HG03460 (cell line): ENCODE results near the gene GUK1.
"Not testable (repeated sequence)": the region's sequence is repeated elsewhere in the genome, so short reads cannot be mapped to it uniquely, and the experiment has no call there.

Source experiments
- ATAC-seq: cut with Tn5 transposase; IDR thresholded peaks from one replicate; pipeline ENCODE4 v1.9.1; 2021; ENCODE audit not compliant: unreplicated experiment

The GUK1 gene

DNA sequence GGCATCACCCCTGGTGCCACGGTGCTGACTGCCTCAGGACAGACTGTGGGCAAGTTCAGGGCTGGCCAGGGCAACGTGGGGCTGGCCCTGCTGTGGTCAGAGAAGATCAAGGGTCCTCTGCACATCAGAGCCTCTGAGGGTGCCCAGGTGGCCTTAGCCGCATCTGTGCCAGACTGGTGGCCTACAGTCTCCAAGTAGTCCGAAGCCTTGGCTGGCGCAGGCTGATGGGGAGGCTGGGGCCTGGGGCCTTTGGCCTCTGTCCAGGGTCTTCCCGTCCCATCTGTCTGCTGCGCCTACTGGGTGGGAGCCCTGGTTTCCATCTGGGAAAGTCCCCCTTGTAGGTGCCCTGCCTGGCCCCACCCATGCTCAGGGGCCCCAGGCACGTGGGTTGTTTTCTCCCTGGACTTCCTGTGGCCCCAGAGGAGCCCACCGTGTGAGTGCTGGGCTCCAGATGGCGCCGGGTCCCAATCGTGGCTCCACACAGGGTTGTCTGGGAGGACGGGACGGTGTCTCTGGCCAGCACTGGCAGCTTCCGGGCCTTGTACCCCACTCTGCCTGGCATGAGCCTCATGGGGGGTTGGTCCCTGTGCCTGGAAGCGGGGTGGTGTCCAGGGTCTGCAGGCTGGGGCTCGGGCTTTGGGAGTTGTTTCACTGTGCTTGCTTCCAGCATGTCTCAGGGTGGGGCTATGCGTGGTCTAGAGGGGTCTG lies 35.4 kb downstream of the GUK1 start:
- no peak for ATAC-seq

- no peak for ATAC-seq
Observed at GRCh38 chr1:228176024-228176395, 35.9 kb downstream of the GUK1 start.

GRCh38 chr1:228176461-228177182 lies 36.5 kb downstream of the GUK1 start:
- no peak for ATAC-seq

DNA sequence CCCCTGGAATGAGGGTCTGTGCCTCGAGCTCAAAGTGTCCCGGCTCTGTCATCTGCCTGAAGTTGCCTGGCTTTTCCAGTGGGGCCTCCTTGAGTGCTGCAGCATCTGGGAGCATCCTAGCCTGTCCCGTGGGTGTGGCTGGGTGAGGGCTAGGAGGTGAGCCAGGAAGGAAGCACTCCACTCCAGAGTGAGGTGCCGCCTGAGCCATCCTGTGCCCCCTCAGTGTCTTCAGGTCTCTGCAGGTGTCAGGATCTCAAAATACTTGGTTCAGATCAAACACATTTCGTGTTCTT lies 37.0 kb downstream of the GUK1 start:
- ATAC-seq: no peak

DNA sequence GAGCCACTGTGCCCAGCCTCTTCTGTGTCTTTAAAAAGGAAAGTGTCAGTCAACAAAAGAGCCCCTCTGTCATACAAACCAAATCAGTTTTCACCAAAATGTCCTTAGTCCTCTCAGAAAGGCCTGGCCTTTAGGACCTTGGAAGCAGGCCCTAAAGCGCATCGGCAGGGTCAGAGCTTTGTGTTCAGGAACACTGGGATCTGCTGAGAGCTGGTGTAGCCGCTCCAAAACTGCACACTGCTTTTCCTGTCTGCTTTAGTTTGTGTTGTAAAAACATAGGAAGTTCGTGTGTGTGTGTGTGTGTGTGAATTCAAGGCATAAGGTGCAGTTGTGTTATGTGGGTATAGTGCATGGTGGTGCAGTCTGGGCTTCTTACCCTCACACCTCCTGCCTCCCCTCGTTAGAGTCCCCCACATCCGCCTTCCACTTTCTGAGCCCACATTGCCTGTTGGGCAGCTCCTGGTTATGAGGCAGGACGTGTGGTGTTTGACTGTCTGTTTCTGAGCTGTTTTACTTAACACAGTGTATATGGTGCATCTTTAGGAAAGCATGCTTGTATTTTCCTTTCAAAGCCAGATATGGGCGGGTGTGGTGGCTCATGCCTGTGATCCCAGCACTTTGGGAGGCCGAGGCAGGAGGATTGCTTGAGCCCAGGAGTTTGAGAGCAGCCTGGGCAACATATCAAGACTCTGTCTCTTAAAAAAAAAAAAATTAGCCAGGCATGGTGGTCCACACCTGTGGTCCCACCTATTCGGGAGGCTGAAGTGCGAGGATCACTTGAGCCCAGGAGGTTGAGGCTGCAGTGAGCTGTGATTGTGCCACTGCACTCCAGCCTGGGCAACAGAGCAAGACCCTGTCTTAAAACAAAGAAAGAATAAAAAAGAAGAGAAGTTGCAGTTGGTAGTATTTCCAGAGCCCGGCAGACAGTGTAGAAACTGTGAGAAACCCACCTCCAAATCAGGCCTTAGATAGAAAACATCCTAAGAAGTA lies 37.9 kb downstream of the GUK1 start:
- ATAC-seq: no peak

- ATAC-seq: no peak
Observed at GRCh38 chr1:228178737-228179684, 38.9 kb downstream of the GUK1 start.

- no peak for ATAC-seq
Observed at GRCh38 chr1:228180271-228180958, 40.3 kb downstream of the GUK1 start.

DNA sequence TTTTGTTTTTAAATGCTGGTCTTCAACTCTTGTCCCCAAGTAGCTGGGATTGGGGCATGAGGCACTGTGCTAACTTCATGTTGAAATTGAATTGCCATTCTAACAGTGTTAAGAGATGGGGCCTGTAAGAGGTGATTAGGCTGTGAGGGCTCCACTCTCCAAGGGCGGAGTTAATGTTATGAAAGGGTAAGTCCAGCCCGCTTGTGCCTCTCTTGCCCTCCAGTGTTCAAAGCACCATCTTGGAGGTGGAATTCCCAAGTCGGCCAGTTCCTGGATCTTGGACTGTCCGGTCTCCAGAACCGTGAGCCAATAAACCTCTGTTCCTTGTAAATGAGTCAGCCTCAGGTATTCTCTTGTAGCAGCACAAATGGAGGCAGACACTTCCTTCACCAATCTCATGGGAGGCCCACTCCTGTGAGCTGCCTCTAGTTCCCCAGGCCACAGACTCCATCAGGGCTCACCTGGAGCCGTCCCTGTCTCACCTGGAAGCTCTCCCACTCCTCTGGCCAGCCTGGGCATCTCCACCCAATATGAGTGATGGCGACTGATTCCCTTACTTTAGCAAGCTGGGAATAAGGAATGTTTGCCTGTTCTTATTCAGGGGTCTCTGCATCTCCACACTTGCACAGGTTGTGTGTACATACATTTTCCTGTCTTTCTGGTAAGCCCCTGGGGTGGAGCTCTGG lies 41.0 kb downstream of the GUK1 start:
- ATAC-seq: no peak

DNA sequence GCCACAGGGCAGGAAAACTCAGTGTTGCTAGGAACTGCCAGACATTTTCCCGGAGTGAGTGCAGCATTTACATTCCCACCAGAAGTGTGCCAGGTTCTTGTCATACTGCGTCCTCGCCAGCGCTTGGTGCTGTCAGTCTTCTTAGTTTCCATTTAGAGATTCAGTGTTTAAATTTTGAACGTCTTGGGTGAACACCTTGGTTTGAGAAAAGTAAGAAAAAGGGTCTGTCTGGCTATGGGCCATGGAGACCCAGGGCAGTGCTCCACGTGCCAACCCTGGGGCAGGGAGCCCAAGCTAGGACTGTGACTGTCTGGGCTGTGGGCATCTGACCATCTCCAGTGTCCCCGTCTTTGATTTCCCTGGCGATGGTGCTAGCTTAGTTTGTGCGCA lies 41.6 kb downstream of the GUK1 start:
- ATAC-seq: no peak

DNA sequence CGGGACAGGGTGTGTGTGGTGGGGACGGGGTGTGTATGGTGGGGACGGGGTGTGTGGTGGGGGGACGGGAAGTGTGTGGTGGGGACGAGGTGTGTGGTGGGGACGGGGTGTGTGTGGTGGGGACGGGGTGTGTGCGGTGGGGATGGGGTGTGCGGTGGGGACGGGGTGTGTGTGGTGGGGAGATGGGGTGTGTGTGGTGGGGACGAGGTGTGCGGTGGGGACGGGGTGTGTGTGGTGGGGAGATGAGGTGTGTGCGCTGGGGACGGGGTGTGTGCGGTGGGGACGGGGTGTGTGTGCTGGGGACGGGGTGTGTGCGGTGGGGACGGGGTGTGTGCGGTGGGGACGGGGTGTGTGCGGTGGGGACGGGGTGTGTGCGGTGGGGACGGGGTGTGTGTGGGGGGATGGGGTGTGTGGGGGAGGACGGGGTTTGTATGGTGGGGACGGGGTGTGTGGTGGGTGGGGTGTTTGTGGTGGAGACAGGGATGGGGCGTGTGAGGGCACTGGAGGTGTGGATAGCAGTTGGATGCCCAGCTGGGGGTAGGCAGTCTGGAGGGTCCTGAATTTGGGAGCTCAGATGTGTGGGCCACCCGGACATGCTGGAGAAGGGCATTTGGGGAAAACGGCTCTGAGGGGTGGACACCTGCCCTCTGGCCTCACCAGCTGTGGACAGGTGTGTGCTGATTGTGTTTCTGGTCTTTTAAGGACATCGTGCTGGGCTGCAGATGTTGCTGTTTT lies 42.4 kb downstream of the GUK1 start:
- no peak for ATAC-seq

DNA sequence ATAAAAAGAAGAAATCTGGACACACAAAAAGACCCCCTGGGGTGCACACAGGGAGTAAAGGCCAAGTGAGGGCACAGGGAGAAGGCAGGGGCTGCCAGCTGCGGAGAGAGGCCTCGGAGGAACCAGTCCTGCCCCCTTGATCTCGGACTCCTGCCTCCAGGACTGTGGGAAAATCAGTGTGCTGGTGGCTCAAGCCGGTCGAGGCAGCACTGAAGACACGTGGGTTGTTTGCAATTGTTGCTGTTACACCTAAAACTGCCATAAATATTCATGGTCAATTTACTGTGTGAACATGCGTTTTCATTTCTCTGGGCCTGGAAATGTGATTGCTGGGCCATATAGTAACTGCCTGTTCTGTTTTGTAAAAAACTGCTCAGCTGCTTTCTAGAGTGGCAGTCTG lies 44.1 kb downstream of the GUK1 start:
- no peak for ATAC-seq

DNA sequence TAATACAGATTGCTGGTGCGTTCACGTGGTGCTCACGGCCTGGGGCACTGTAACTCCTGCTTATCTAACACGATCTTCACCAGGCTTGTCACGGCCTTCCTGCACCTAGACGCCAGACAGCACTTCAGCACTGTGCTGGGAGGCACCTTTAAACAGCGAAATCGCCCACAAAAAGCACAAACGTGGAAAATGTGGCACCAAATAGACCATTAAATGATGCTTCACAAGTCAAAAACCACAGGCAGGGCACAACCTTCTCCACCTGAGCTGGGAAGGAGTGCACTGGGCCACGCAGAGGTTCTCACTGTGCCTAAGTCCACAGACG lies 45.5 kb downstream of the GUK1 start:
- no peak for ATAC-seq

- not testable (repeated sequence) for ATAC-seq
Observed at GRCh38 chr1:228188249-228188648, 48.2 kb downstream of the GUK1 start.

DNA sequence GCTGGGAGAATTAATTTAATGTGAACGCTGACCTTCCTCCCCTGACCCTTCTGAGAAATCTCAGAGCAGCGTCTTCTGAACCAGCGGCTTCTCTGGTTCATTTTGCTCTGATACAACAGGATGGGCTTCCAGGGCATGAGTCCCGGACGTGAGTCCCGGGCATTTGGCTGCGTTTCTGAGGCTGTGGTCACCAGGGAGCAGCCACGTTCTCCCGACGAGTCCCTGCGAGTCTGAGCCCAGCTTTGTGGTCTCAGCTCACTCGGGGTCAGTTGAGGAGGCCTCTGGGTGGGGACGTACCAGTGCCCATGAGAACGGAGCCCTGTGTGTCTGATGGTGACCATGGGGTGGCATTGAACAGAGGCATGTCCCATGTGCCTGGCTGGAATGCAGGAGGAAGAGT lies 50.1 kb downstream of the GUK1 start:
- no peak for ATAC-seq

DNA sequence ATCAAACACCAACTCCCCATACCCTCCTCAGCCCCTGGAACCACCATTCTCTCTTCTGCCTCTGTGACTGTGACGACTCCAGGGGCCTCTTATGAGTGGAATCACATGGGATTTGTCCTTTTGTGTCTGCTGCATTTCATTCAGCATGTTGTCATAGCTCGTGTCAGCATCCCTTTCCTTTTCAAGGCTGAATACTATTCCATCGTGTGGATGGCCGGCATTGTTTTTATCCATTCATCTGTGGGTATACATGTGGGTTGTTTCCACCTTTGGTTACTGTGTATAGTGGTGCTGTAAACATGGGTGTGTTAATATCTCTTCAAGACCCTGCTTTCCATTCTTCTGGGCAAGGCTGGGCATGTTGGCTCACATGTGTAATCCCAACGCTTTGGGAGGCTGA lies 50.7 kb downstream of the GUK1 start:
- no peak for ATAC-seq

DNA sequence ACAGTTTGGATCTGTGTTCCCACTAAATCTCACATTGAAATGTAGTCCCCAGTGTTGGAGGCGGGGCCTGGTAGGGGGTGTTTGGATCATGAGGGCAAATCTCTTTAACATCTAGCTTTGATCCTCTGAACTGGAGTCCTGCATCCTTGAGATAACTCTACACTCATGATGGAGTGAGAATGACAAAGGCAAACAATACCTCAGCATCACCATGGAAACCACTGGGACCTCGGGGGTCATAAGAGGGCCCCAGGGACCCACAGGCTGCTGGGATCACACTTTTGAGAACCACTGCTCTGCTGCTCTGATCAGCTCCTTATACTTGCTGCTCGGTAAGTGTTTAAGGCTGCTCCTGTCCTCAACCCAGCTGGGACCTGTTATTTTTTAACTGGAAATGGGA lies 54.4 kb downstream of the GUK1 start:
- ATAC-seq: no peak

- no peak for ATAC-seq
Observed at GRCh38 chr1:228194921-228195812, 55.1 kb downstream of the GUK1 start.

- ATAC-seq: no peak
Observed at GRCh38 chr1:228197555-228198147, 57.6 kb downstream of the GUK1 start.
